SK-N-SH (cell line): ENCODE measurements around the gene EME2.

Experiments
- CHD2 ChIP-seq: fragments of 150-350 bp; IDR thresholded peaks from 2 replicates; pipeline ENCODE4 v1.6.1; 2018; ENCODE audit warnings: low read length; ENCODE audit not compliant: partially characterized antibody
- CTCF ChIP-seq: fragments of 200-600 bp; sonication (generic); IDR thresholded peaks from 2 replicates; pipeline ENCODE4 v1.6.1; 2017; ENCODE audit warnings: antibody characterized with exemption, mild to moderate bottlenecking, moderate library complexity
- EZH2phosphoT487 ChIP-seq: fragments of 200-600 bp; sonication (generic); IDR thresholded peaks from 2 replicates; pipeline ENCODE4 v1.6.1; 2017; ENCODE audit warnings: low read depth, mixed run types, mild to moderate bottlenecking, antibody characterized with exemption, moderate library complexity, borderline replicate concordance
- FOXJ3 ChIP-seq: sonication (generic); formaldehyde crosslinking; IDR thresholded peaks from 2 replicates; pipeline ENCODE4 v1.5.1; 2020; ENCODE audit warnings: mild to moderate bottlenecking, missing genetic modification reagents
- RAD21 ChIP-seq: IDR thresholded peaks from 2 replicates; pipeline ENCODE4 v1.6.1; 2012; ENCODE audit warnings: mild to moderate bottlenecking, low read length
- RCOR1 ChIP-seq: fragments of 150-350 bp; IDR thresholded peaks from 2 replicates; pipeline ENCODE4 v1.6.1; 2017; ENCODE audit warnings: antibody characterized with exemption, low read length
- TCF12 ChIP-seq: IDR thresholded peaks from 2 replicates; pipeline ENCODE4 v1.4.0; 2012
- TF ChIP-seq, protein P1 (sequence below): fragments of 150-350 bp; IDR thresholded peaks from 2 replicates; pipeline ENCODE4 v1.6.1; 2017; ENCODE audit warnings: antibody characterized with exemption, low read length, low read depth, borderline replicate concordance
- TF ChIP-seq, protein P2 (sequence below): IDR thresholded peaks from 2 replicates; pipeline ENCODE4 v1.4.0; 2012; ENCODE audit warnings: low read depth

GRCh38 chr16:1818873-1819525 is 46.4 kb downstream of the EME2 start:
- TF ChIP-seq, protein P1, sequence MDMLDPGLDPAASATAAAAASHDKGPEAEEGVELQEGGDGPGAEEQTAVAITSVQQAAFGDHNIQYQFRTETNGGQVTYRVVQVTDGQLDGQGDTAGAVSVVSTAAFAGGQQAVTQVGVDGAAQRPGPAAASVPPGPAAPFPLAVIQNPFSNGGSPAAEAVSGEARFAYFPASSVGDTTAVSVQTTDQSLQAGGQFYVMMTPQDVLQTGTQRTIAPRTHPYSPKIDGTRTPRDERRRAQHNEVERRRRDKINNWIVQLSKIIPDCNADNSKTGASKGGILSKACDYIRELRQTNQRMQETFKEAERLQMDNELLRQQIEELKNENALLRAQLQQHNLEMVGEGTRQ: no peak
- TF ChIP-seq CTCF: no peak
- no peak for TF ChIP-seq CHD2
- TF ChIP-seq, protein P2, sequence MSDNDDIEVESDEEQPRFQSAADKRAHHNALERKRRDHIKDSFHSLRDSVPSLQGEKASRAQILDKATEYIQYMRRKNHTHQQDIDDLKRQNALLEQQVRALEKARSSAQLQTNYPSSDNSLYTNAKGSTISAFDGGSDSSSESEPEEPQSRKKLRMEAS: no peak
- no peak for TF ChIP-seq EZH2phosphoT487
- TF ChIP-seq TCF12: no peak
- no peak for TF ChIP-seq FOXJ3 (CRISPR knock-in tag)
- no peak for TF ChIP-seq RAD21
- TF ChIP-seq RCOR1: no peak
